GM21515 (cell line): Measurements from ENCODE around the gene TBX2.

ENCODE experiments used
- ATAC-seq: cut with Tn5 transposase; IDR thresholded peaks from one replicate; pipeline ENCODE4 v1.9.1; 2021; ENCODE audit not compliant: unreplicated experiment

The TBX2 gene

DNA sequence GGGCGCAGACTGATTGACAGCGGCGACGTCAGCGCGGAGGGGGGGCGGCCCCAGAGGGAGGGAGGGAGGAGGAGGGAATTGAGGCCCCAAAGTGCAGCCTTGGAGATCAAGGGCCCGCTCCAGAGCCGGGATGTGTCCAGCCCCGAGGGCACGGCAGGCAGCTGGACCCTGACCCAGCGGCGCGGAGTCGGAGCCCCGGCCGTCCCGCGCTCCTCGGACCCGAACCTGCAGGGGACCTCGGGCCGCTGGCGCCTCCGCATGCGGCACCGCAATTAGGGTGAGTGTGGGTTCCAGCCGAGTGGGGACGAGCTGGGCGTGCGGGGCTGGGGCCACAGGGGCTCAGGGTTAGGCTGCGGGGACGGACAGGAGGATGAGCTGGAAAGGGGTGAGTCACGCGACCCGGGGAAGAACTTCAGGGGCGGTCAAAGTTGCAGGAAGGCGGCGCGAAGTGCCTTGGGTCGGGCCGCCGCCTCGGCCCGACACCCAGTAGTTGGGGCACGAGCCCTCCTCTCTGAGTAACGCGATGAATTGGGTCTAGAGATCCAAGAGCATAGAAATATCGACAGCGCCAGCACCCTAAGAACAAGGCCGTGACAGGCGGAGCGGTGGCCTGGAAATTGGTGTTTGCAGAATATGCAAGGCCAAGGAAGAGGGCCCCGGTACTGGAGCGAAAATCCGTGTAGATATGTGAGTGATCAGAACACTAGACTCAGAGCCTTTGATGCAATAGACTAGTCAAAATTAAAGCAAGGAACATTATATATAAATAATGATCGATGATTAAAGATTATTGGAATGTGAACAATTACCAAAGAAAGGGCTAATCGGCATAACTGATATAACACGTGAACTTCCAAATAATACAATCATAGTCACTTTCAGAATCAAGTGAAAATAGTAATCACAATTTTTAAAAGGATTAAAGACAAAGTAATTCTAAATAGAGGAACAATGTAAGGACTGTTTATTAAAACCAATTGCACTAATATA, 53.0 kb downstream of the TBX2 start, which contains the start of gene TBX4:
TBX4 (plus strand) TSS at position 122 of the 990 bp plus-strand sequence. CDS start 4,069 bp downstream, outside the sequence.
- ATAC-seq = no peak

GRCh38 chr17:61453566-61454380, 54.1 kb downstream of the TBX2 start:
- ATAC-seq = no peak

DNA sequence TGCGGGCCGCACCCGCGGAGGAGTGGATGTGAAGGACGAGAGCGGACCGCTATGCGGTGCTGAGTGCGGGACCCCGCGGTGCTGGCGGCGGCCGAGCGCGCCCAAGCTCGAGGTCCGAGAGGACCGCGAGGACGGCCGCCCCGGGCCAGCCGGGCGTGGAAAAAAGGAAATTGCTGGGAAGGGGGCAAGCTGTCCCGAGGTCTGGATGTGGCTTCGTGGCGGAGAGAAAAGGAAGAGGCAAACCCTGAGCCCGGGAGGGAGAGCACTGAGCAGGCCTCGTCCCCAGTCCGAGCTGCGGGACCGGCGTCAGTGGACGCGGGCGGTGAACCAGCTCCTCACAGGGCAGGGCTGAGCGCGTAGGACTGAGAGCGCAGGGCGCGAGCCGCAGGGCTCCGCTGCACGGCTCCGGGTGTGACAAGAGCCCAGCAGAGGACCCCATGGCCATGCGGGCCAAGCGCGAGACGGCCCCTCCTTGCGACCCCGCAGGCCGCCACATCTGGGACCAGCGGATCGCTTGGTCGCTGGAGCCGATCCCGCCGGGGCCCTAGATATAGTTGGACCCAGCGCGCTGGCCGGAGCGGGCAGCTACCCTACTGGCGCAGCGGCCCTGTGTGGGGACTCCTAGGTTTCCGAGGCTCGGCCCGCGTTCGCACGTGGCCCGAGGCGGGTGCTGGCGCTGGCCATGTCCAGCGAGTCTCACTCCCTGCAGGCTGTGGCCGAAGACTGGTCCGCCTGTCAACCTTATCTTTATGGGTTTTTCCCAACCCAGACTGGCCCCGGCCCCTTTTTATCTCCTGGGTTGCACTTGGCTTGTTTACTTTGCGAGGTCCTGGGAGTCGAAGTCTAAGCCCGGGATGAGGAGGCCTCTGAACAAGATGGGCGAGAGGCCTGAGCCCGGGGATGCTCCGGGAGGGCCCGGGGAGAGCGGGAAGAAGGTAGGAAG, 55.0 kb downstream of the TBX2 start:
- no peak for ATAC-seq

DNA sequence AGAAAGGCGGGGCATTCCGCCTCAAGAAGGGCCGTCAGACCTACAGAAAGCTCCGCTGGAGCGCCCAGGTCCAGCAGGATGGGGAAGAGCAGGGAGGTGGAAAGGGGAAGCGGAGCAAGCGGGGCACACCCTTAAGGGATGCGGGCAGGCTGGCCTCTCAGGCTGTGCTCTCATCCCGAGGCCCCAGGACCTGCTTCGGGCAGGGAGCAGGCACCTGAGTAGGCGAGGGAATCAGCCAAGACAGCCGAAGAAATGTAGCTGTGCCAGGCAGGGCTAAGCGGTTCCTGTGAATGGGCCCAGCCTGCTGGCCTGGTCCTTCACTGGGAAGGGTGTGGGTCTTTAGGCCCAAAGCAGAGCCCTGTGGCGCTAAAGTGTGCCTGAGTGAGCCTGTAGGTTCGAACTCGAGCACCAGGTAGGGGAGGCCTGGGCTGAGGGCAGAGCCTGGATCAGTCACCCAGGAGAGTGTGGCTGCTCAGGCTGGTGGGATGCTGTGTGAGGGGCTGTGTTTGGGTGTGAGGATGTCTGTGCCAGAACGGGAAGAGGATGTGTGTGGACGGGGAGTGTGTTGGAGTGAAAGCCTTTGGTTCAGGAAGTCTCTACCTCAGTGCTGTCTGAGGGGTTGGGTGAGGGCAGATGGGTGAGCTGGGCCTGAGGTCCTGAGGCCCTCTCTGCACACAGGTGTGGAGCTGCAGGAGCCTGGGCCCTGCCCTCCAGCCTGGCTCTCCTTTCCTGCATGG, 55.8 kb downstream of the TBX2 start:
- ATAC-seq = no peak

- ATAC-seq = no peak
These were observed 56.5 kb downstream of the TBX2 start for GRCh38 chr17:61456061-61456681.

- no peak for ATAC-seq
These were observed 57.1 kb downstream of the TBX2 start for GRCh38 chr17:61456688-61457225.

DNA sequence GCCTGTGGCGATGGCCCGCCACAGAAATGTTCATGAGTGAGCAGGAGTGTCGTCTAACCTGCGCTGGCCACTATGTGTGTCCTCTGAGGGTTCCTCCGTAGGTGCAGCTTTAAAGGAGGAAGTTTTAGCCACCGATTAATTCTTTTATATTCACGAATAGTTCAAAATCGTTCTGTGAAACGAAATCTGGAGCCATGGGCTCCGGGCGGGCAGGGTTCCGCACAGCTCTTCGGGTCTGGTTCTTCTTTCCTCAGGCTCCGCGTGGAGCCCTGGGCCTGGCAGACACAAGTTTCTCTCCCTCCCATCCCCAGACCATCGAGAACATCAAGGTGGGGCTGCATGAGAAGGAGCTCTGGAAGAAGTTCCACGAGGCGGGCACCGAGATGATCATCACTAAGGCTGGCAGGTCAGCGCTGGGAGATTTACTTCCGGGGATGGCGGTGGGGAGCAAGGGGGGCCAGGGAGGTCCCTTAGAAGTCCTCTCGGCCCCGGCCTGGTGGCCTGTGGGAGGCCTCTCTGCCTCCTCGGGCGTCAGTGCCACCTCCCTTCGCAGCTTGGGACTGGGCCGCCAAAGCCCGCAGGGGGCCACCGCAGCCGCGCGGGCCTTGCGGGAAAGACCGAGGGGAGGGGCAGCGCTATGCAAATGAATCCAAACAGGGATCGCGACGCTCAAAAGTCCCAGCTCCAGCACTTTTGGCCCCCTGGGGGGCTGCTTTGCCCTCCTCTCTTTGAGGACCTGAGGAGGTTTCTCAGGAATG, 57.8 kb downstream of the TBX2 start:
- no peak for ATAC-seq

- no peak for ATAC-seq
These were observed 58.4 kb downstream of the TBX2 start for GRCh38 chr17:61458000-61458399.

GRCh38 chr17:61458421-61459141, 58.9 kb downstream of the TBX2 start:
- no peak for ATAC-seq
